ENCODE results near the gene KIF22.
A peak's percentile ranks its signal among the peaks of the same experiment; 100 is the strongest.
"Not testable (repeated sequence)": the region's sequence is repeated elsewhere in the genome, so short reads cannot be mapped to it uniquely, and the experiment has no call there.

Gene KIF22

GRCh38 chr16:29815032-29815721 lies 24.6 kb downstream of the KIF22 start:
- no peak for DNase-seq (ENCODE audit: low read depth)

- peak; percentile 96 for DNase-seq (ENCODE audit: low read depth)
Observed at GRCh38 chr16:29815793-29816693, 25.5 kb downstream of the KIF22 start, which contains the start of gene PAGR1. Gene PAGR1, plus strand, starts transcription at chr16:29816152. Its CDS starts 374 bp downstream, at chr16:29816526.

- no peak for DNase-seq (ENCODE audit: low read depth)
Observed at GRCh38 chr16:29816694-29817441, 26.3 kb downstream of the KIF22 start.

- DNase-seq (ENCODE audit: low read depth): no peak
Observed at GRCh38 chr16:29818082-29818481, 27.5 kb downstream of the KIF22 start.

- no peak for DNase-seq (ENCODE audit: low read depth)
Observed at GRCh38 chr16:29819506-29819905, 29.0 kb downstream of the KIF22 start.

GRCh38 chr16:29820271-29820701 lies 29.7 kb downstream of the KIF22 start, which contains the start of gene MVP:
Gene MVP, plus strand, starts transcription at chr16:29820462. Its CDS starts 10,088 bp downstream, at chr16:29830550.
- no peak for DNase-seq (ENCODE audit: low read depth)

- no peak for DNase-seq (ENCODE audit: low read depth)
Observed at GRCh38 chr16:29820730-29821642, 30.4 kb downstream of the KIF22 start.

- no peak for DNase-seq (ENCODE audit: low read depth)
Observed at GRCh38 chr16:29821643-29822115, 31.1 kb downstream of the KIF22 start.

- no peak for DNase-seq (ENCODE audit: low read depth)
Observed at GRCh38 chr16:29824589-29825144, 34.1 kb downstream of the KIF22 start.

- DNase-seq (ENCODE audit: low read depth): no peak
Observed at GRCh38 chr16:29825145-29826044, 34.8 kb downstream of the KIF22 start.

GRCh38 chr16:29826342-29826695 lies 35.8 kb downstream of the KIF22 start:
- no peak for DNase-seq (ENCODE audit: low read depth)

GRCh38 chr16:29830774-29831173 lies 40.2 kb downstream of the KIF22 start:
- DNase-seq (ENCODE audit: low read depth): no peak

GRCh38 chr16:29831490-29831889 lies 40.9 kb downstream of the KIF22 start:
- DNase-seq (ENCODE audit: low read depth): no peak

- DNase-seq (ENCODE audit: low read depth): not testable (repeated sequence)
Observed at GRCh38 chr16:29833219-29833618, 42.7 kb downstream of the KIF22 start.

- no peak for DNase-seq (ENCODE audit: low read depth)
Observed at GRCh38 chr16:29834079-29834478, 43.5 kb downstream of the KIF22 start.

- no peak for DNase-seq (ENCODE audit: low read depth)
Observed at GRCh38 chr16:29835926-29836325, 45.4 kb downstream of the KIF22 start.

- no peak for DNase-seq (ENCODE audit: low read depth)
Observed at GRCh38 chr16:29836623-29837022, 46.1 kb downstream of the KIF22 start.

GRCh38 chr16:29837841-29838240 lies 47.3 kb downstream of the KIF22 start:
- DNase-seq (ENCODE audit: low read depth): no peak

GRCh38 chr16:29839822-29840221 lies 49.3 kb downstream of the KIF22 start:
- no peak for DNase-seq (ENCODE audit: low read depth)

GRCh38 chr16:29840240-29840639 lies 49.7 kb downstream of the KIF22 start:
- no peak for DNase-seq (ENCODE audit: low read depth)

Data from stimulated activated CD8-positive, alpha-beta memory T cell treated with anti-CD3 and anti-CD28 coated beads, Interleukin-4, amount 100 ng/mL, for 24 hours (primary cell).